ENCODE data around the gene ATP2B2.

DNA sequence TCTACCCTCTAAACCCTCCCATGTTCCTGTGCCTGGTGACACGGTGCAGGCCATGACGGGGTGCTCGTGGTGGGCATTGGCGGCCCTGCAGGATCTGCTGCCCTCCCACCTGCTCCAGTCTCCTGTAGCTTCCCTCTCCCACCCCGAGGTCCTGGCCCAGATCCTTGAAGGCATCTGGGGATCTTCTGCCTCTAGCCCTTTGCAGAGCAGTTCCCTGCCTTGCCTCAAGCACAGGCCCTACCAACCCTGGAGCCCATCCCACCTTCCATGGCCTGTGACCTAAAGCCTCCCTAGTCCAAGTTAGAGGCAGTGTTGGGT is 157.0 kb downstream of the ATP2B2 start:
- TF ChIP-seq, protein P1, sequence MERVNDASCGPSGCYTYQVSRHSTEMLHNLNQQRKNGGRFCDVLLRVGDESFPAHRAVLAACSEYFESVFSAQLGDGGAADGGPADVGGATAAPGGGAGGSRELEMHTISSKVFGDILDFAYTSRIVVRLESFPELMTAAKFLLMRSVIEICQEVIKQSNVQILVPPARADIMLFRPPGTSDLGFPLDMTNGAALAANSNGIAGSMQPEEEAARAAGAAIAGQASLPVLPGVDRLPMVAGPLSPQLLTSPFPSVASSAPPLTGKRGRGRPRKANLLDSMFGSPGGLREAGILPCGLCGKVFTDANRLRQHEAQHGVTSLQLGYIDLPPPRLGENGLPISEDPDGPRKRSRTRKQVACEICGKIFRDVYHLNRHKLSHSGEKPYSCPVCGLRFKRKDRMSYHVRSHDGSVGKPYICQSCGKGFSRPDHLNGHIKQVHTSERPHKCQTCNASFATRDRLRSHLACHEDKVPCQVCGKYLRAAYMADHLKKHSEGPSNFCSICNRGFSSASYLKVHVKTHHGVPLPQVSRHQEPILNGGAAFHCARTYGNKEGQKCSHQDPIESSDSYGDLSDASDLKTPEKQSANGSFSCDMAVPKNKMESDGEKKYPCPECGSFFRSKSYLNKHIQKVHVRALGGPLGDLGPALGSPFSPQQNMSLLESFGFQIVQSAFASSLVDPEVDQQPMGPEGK (CRISPR knock-in tag; IDR thresholded peaks at IDR 0.05; ENCODE audit: borderline replicate concordance) = no peak
- TF ChIP-seq RARB (CRISPR knock-in tag; IDR thresholded peaks at IDR 0.05) (no peak), ZNF70 (CRISPR knock-in tag; IDR thresholded peaks at IDR 0.05) (no peak), ZFP3 (CRISPR knock-in tag; IDR thresholded peaks at IDR 0.05) (no peak), CSDC2 (CRISPR knock-in tag; IDR thresholded peaks at IDR 0.05) (no peak), TOX (CRISPR knock-in tag; IDR thresholded peaks at IDR 0.05; ENCODE audit: borderline replicate concordance) (no peak), GLIS3 (CRISPR knock-in tag; IDR thresholded peaks at IDR 0.05) (no peak), ARNTL (CRISPR knock-in tag; IDR thresholded peaks at IDR 0.05; ENCODE audit: borderline replicate concordance, low read depth) (no peak), ZNF8 (CRISPR knock-in tag; IDR thresholded peaks at IDR 0.05) (no peak), ZFP30 (CRISPR knock-in tag; IDR thresholded peaks at IDR 0.05) (no peak)
- TF ChIP-seq, protein P2, sequence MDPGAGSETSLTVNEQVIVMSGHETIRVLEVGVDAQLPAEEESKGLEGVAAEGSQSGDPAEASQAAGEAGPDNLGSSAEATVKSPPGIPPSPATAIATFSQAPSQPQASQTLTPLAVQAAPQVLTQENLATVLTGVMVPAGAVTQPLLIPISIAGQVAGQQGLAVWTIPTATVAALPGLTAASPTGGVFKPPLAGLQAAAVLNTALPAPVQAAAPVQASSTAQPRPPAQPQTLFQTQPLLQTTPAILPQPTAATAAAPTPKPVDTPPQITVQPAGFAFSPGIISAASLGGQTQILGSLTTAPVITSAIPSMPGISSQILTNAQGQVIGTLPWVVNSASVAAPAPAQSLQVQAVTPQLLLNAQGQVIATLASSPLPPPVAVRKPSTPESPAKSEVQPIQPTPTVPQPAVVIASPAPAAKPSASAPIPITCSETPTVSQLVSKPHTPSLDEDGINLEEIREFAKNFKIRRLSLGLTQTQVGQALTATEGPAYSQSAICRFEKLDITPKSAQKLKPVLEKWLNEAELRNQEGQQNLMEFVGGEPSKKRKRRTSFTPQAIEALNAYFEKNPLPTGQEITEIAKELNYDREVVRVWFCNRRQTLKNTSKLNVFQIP (CRISPR knock-in tag; IDR thresholded peaks at IDR 0.05; ENCODE audit: borderline replicate concordance, low read depth) = no peak
- TF ChIP-seq, protein P3, sequence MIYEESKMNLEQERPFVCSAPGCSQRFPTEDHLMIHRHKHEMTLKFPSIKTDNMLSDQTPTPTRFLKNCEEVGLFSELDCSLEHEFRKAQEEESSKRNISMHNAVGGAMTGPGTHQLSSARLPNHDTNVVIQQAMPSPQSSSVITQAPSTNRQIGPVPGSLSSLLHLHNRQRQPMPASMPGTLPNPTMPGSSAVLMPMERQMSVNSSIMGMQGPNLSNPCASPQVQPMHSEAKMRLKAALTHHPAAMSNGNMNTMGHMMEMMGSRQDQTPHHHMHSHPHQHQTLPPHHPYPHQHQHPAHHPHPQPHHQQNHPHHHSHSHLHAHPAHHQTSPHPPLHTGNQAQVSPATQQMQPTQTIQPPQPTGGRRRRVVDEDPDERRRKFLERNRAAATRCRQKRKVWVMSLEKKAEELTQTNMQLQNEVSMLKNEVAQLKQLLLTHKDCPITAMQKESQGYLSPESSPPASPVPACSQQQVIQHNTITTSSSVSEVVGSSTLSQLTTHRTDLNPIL (CRISPR knock-in tag; IDR thresholded peaks at IDR 0.05; ENCODE audit: low read depth) = no peak

All from SK-N-SH treated with all-trans-retinoic acid at 6 μM for 48 hours (cell line).